Duodenal mucosa (tissue), 2 donors: ENCODE measurements around the gene IDH3G.

ENCODE experiments used
- H3K27ac ChIP-seq: one replicate; pipeline ENCODE4 v1.7.0; 2013; ENCODE audit warnings: low read depth, low read length
- H3K27me3 ChIP-seq, 2 donors: one replicate each; pipeline ENCODE4 v1.7.0; 2013; ENCODE audit warnings: low read length in 2 of 2, control low read depth in 1 of 2; ENCODE audit not compliant: insufficient read depth in 2 of 2, control insufficient read depth in 1 of 2
- H3K36me3 ChIP-seq, 2 donors: one replicate each; pipeline ENCODE4 v1.7.0; 2013; ENCODE audit warnings: low read length in 2 of 2, control low read depth in 1 of 2; ENCODE audit not compliant: insufficient read depth in 2 of 2, control insufficient read depth in 1 of 2
- H3K4me1 ChIP-seq, 2 donors: one replicate each; pipeline ENCODE4 v1.7.0; 2013; ENCODE audit warnings: low read length in 2 of 2, control low read depth in 1 of 2; ENCODE audit not compliant: insufficient read depth in 2 of 2, control insufficient read depth in 1 of 2
- H3K4me3 ChIP-seq, 2 donors: one replicate each; pipeline ENCODE4 v1.7.0; 2013; ENCODE audit warnings: low read length in 2 of 2, low read depth in 1 of 2
- H3K9ac ChIP-seq, 2 donors: one replicate each; pipeline ENCODE4 v1.7.0; 2013; ENCODE audit warnings: low read length in 2 of 2, low read depth in 1 of 2
- H3K9me3 ChIP-seq, 2 donors: one replicate each; pipeline ENCODE4 v1.7.0; 2013; ENCODE audit warnings: low read length in 2 of 2, control low read depth in 1 of 2; ENCODE audit not compliant: control insufficient read depth in 1 of 2

IDH3G gene

GRCh38 chrX:153794018-153794896 is at the start of gene IDH3G, which contains the start of gene SSR4:
Gene IDH3G, minus strand, starts transcription at chrX:153794375. Its CDS starts 49 bp downstream, at chrX:153794326.
Gene SSR4, plus strand, starts transcription at chrX:153794668. Its CDS starts 20 bp downstream, at chrX:153794688.
- peak within 1 kb of the TSS; percentile 85 for H3K27ac ChIP-seq
- no peaks in the 10 kb centered on the region for H3K27me3 ChIP-seq
- H3K4me3 ChIP-seq, result peak within 1 kb of the TSS; percentile 80 to 82
- H3K4me1 ChIP-seq, result peaks cover 21 to 22% of the 10 kb centered on the region in 2 donors
- H3K9ac ChIP-seq, result peak within 1 kb of the TSS; percentile 78 to 79
- H3K36me3 ChIP-seq, result peaks cover 0 to 25% of the 10 kb centered on the region in 2 donors
- no peaks in the 10 kb centered on the region for H3K9me3 ChIP-seq

- H3K4me1 ChIP-seq, result no peaks in the 10 kb centered on the region
- H3K27ac ChIP-seq, result no peak overlapping the region
- H3K36me3 ChIP-seq, result no peaks in the 10 kb centered on the region
- peaks cover 0 to 3% of the 10 kb centered on the region in 2 donors for H3K27me3 ChIP-seq
- H3K9me3 ChIP-seq, result no peaks in the 10 kb centered on the region
- no peak overlapping the region for H3K4me3 ChIP-seq
- H3K9ac ChIP-seq, result no peak overlapping the region
Measured at GRCh38 chrX:153836921-153837320, 42.7 kb upstream of the IDH3G start.

- Histone ChIP-seq H3K9ac (no peak overlapping the region), H3K4me3 (no peak overlapping the region), H3K27me3 (peaks cover 0 to 9% of the 10 kb centered on the region in 2 donors), H3K27ac (no peak overlapping the region), H3K36me3 (no peaks in the 10 kb centered on the region), H3K9me3 (no peaks in the 10 kb centered on the region), H3K4me1 (peaks cover 0 to 8% of the 10 kb centered on the region in 2 donors)
Measured at GRCh38 chrX:153832728-153833127, 38.6 kb upstream of the IDH3G start.

- H3K4me3 ChIP-seq, result no peak overlapping the region
Measured at GRCh38 chrX:153831429-153832150, 37.4 kb upstream of the IDH3G start.

DNA sequence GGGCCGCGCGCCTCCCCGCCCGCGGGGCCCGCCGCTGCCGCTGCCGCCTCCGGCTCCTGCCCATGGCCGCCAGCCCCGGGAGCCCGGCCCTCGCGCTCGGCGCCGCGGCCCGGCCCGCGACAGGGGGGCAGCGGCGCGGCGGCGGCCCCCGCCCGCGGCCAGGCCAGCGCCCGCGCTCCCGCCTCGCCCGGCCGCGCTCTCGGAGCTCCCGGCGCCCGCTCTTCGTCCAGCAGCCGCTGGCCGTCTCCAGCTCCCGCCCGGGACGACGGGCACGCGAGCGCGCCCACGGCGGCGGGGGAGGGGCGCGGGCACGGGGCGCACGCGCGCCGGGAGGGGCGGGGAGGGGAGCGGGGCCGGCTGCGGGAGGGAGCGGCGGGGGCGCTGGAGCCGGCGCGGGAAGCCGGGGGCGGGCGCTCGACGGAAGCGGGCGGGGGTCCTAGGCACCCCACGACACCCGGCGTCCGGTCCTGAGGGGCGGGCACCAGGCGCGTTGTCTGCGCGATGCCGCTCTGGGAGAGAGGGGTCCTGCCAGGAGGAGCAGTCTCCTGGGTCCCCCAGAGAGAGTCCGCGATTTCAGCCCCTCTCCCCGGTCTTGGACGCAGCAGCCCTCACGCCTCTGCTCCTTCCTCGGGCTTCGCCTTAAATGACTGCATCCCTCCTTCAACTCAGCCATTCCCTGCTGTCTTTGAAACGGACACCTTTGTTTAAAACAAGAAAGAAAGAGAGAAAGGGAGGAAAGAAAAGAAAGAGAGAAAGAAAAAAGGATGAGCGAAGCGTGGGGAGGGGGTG is 36.7 kb upstream of the IDH3G start:
- Histone ChIP-seq H3K4me1 (peaks cover 0 to 8% of the 10 kb centered on the region in 2 donors), H3K9me3 (no peaks in the 10 kb centered on the region), H3K9ac (no peak overlapping the region), H3K27me3 (peaks cover 0 to 11% of the 10 kb centered on the region in 2 donors), H3K27ac (no peak overlapping the region), H3K4me3 (no peak overlapping the region), H3K36me3 (no peaks in the 10 kb centered on the region)

More at GRCh38 chrX:153831429-153832150, 37.4 kb upstream of the IDH3G start:
- H3K9ac ChIP-seq, result no peak overlapping the region
- no peaks in the 10 kb centered on the region for H3K9me3 ChIP-seq
- H3K4me1 ChIP-seq, result peaks cover 0 to 8% of the 10 kb centered on the region in 2 donors
- H3K36me3 ChIP-seq, result no peaks in the 10 kb centered on the region
- peaks cover 0 to 11% of the 10 kb centered on the region in 2 donors for H3K27me3 ChIP-seq
- no peak overlapping the region for H3K27ac ChIP-seq

DNA sequence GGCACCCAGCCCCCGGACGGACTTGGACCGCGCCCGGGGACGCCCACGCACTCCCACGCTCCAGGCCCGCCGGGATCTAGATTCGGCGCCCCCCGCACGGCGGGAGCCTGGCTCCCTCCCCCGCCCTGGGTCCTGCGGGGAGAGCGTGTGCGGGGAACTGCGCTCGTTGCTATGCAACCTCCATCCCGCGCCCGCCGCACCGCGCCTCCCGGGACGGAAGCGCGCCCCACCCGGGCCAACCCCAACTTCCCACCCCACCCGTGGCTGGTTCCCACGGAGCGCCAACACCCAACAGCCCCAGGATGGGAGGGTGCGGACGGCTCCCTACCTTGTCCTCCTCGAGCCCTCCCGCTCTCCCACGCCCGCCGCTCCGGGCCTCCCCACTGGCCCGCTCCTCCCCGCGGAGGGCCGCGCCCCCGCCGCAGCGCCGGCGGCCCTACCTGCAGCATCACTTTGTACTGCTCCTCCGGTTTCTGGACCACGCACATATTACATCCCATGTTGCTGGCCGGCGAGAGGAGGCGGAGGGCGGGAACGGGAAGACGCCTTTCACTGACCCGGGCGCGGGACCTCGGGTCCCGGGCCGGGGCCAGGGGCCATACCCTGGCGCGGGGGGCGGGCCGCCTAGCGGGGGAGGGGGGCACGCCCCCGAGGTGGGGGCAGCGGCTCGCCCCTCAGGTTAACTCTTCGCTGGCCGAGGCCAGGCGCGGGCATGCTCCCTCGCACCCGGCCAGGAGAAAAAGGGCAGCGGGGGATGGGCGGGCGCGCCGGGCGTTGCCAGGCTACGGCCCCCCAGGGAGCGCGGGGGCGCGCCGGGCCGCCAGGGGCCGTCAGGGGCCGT is 35.8 kb upstream of the IDH3G start, which contains the start of gene PDZD4:
TSS of gene PDZD4 (minus strand) at position 746 of the 841 bp plus-strand sequence. CDS start at position 500, 246 bp downstream.
- no peaks in the 10 kb centered on the region for H3K36me3 ChIP-seq
- H3K4me3 ChIP-seq, result peak within 1 kb of the TSS in 1 of 2 donors; percentile 29
- H3K9me3 ChIP-seq, result no peaks in the 10 kb centered on the region
- H3K27me3 ChIP-seq, result peaks cover 0 to 14% of the 10 kb centered on the region in 2 donors
- peaks cover 0 to 8% of the 10 kb centered on the region in 2 donors for H3K4me1 ChIP-seq
- H3K9ac ChIP-seq, result no peak within 1 kb of the TSS
- no peak within 1 kb of the TSS for H3K27ac ChIP-seq

- Histone ChIP-seq H3K4me1 (peaks cover 0 to 8% of the 10 kb centered on the region in 2 donors), H3K9me3 (no peaks in the 10 kb centered on the region), H3K27me3 (peaks cover 0 to 14% of the 10 kb centered on the region in 2 donors), H3K27ac (no peak overlapping the region), H3K36me3 (no peaks in the 10 kb centered on the region), H3K9ac (no peak overlapping the region), H3K4me3 (peak overlapping the region in 1 of 2 donors; percentile 29)
Measured at GRCh38 chrX:153829549-153829798, 35.3 kb upstream of the IDH3G start.

DNA sequence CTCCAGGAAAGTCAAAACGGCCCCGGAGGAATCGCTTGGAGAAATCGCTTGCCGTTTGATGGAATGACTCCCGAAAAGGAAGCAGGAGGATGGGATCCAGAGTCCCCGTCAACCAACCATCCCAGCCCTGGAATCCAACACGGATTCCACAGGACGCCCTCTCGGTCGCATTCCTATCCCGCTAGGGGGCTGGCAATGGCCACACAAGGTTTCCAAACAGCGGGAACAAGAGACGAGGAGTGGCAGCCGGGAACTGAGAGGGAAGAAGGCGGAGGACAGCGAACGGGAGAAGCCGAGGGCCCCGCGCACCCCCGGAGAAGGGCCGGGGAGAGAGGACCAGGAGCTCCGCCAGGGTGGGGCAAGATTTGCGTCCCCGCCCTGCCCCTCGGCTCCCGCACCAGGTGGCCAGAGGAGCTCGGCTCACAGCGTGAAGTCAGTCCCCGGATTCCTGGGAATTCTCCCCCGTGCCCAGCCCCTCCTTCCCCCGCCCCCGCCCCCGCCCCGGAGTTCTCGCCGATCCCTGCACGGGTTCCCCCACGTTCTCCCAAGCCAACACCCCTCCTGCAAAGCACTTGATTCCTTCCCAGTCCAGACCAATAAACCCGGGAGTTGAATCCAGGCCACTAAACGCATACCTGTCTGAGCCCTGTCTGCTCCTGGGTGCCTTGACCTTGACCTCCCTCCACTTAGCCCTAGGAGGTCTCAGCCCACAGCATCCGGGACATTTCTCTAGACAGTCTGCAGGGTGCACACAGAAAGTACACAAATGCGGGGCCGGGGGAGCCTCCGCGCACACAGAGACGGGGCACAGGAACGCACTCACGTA is 34.8 kb upstream of the IDH3G start:
- H3K36me3 ChIP-seq, result no peaks in the 10 kb centered on the region
- H3K9me3 ChIP-seq, result no peaks in the 10 kb centered on the region
- peaks cover 0 to 8% of the 10 kb centered on the region in 2 donors for H3K4me1 ChIP-seq
- peak overlapping the region in 1 of 2 donors; percentile 29 for H3K4me3 ChIP-seq
- no peak overlapping the region for H3K27ac ChIP-seq
- H3K27me3 ChIP-seq, result peaks cover 0 to 14% of the 10 kb centered on the region in 2 donors
- H3K9ac ChIP-seq, result no peak overlapping the region
